Suppressor macrophage treated with lipopolysaccharide for 4 hours (primary cell): ENCODE results near the gene B4GALNT4.
A peak's percentile ranks its signal among the peaks of the same experiment; 100 is the strongest.
"Not testable (repeated sequence)": the region's sequence is repeated elsewhere in the genome, so short reads cannot be mapped to it uniquely, and the experiment has no call there.

Source experiments
- DNase-seq: peaks from one replicate; pipeline ENCODE4 v3.0.0-alpha.2; 2020

The B4GALNT4 gene

DNA sequence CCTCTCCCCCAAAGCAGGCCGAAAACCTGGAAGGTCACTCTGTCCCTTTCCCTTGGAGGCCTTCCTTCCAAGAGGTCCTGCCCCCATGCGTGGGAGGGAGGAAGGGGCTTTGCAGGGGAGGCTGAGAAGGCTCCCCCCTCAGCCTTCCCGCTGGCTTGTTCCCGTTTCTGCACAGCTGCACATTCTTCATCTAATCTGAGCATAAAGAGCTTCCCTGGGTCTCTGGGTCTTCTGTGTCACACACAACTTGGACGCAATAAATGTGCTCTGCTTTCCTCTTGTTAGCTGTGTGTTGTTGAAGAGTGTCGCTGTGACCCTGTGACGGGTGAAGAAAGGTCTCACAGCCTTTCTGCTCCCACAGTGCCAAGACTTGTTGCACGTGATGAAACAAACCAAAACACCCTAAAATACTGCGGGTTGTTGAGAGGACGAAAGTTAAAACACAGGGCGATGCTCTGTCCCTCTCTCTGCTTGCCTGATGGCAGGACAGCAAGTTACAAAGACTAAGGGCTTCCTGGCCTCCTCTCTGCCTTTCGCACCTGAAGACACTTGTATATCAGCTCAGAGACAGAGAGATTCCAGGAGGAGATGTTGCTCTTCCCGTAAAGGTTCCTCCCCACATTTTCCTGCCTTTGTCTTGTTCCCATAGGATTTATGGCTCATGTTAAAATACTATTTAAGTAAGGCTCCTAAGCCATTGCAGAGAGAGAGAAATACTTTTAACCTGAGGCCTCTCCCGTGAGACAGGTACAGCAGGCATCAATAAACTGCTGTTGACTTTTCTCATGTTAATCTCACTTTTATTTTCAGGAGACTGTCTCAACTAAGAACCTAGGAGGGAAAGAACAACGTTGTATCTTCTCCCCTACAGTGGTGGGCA, 33.3 kb upstream of the B4GALNT4 start:
- DNase-seq = peak; percentile 54

DNA sequence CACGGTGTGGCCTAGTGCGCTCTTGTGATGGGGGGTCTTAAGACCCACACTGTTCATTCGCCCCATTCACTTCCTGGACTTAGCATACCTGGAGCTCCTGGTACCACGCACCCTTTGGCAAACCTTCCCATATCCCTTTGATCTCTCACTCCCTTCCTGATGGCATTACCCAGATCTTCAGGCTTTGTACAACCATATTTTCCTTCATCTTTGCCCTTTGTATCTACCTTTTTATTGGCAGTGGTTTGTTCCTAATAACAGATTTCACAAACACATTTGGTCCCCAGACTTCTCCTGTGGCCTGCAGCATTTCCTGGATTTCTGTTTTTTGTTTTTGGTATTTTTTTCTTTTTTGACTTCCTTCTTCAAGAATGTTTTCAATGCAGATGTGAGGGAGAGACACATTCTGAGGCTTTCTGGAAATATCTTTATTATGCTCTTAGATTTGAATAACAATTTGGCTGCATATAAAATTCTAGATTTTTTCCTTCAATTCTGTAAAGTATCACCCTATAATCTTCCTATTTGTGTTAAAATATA, 32.6 kb upstream of the B4GALNT4 start:
- no peak for DNase-seq

DNA sequence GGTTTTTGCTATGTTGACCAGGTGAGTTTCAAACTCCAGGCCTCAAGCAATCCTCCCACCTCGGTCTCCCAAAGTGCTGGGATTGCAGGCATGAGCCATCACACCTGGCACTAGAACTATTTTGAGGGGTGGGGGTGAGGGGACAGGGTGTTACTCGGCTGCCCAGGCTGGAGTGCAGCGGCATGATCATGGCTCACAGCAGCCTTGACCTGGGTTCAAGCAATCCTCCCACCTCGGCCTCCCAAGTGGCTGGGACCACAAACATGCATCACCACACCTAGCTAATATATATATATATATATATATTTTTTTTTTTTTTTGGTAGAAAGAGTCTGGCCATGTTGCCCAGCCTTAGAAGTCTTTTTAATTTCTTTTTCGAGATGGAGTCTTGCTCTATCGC, 31.6 kb upstream of the B4GALNT4 start:
- no peak for DNase-seq

DNA sequence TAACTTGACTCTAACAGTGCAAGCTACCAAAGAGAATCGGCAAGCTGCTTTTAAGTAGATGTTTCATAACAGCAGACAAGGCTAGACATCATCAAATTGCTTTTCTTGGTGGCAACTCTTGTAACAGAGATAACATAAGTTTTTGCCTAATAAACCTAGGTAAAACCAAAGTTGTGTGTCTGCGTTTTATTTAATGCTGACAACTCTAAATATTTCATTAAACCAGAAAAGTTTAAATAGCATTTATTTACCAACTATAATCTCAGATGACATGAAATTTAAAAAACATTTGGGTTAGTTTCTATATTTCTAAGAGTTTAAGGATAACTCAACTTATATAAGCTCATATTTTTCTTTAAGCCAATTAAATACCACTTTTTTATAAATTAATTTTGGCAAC, 29.3 kb upstream of the B4GALNT4 start:
- no peak for DNase-seq

DNA sequence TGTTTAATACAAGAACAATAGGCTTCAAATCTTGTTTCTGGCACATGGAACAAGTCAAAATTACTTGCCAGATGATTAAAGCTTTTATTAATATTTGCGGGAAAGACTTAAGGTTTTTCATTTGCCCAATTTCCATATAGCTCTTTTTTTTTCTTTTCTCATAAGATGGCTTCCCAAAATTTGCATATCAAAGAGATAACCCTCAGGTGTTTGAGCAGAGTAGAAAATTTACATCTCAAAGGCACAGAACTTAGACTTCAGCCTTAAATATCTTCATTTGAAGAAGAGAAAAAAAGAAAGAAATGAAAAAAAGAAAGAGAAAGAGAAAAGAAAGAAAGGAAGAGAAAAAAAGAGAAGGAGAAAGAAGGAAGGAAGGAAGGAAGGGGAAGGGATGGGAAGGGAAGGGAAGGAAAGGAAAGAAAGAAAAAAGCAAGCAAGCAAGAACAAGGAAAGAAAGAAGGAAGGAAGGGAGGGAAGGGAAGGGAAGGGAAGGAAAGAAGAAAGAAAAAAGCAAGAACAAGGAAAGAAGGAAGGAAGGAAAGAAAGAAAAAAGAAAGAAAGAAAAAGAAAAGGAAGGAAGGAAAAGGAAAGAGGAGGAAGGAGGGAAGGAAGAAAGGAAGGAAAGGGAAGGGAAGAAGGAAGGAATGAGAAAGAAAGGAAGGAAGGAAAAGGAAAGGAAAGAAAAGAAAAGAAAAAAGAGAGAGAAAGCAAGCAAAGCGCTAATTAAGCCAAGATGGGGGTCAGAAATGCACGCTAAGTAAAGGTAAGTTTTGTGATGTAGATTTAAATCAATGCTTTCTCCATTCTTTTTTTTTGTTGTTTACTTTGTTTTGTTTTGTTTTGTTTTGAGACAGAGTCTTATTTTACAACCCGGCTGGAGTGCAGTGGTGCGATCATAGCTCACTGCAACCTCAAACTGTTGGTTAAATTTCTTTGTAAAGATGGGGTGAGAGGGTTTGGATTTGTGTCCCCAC, 28.5 kb upstream of the B4GALNT4 start:
- DNase-seq = no peak

DNA sequence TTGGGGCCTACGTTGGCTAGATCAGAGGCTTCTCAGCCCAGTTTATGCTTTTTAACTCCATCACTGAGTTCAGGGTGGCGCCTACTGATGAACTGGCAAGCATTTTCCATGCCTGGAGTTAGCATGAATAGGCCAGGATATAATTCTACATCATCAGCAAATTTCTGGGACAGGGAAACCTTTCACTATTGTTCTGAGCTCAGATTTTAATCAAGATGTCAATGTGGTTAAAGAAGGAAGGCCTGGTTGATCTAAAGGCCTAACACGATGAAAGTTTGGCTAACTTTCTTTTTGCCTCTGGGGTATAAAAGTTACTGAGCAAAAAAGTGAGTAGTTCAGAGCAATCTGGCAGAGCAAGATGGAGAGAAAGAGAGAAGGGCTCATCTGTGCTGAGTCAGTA, 27.0 kb upstream of the B4GALNT4 start:
- DNase-seq = no peak

DNA sequence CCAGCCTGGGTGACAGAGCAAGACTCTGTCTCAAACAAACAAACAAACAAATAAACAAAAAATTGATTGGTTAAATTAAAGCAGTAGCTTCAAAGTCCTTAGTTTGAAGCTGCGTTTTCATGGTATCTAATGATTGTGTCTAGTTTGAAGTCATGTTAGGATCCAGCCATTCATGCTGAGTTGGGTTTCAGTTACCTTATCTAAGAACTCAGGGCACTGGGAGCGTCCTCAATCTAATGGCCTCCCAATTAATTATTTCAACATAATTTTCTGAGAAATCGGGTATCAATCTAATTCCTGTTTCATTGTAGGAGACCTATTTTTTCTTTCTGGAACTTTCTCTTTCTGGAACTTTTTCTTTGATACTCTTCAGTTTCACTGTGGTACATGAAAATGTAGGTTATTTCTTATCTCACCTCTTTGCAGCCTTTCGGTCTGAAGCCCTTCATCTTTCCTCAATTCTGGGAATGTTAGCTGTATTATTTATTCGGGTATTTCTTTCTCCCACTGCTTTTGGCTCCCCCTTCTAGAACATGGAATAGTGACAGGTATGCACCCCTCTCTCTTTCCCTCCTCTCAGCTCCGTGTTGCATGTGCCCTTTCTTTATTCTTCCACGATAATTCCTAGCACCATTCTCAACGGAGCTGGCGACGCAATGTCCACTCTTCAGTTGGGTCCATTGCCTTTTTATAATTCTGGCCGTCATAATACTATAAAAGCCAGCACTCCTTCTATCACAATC, 24.3 kb upstream of the B4GALNT4 start:
- no peak for DNase-seq

DNA sequence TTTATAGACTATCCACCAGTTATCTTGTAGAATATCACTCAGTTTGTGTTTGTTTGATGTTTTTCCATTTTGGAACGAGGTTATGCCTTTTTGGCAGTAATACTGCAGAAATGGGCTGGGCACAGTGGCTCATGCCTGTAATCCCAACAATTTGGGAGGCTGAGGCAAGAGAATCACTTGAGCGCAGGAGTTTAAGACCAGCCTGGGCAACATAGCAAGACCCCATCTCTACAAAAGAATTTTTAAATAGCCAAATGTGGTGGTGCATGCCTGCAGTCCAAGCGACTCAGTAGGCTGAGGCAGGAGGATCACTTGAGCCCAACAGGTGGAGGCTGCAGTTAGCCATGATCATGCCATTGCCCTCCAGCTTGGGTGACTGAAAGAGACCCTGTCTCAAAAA, 22.8 kb upstream of the B4GALNT4 start:
- DNase-seq = no peak

DNA sequence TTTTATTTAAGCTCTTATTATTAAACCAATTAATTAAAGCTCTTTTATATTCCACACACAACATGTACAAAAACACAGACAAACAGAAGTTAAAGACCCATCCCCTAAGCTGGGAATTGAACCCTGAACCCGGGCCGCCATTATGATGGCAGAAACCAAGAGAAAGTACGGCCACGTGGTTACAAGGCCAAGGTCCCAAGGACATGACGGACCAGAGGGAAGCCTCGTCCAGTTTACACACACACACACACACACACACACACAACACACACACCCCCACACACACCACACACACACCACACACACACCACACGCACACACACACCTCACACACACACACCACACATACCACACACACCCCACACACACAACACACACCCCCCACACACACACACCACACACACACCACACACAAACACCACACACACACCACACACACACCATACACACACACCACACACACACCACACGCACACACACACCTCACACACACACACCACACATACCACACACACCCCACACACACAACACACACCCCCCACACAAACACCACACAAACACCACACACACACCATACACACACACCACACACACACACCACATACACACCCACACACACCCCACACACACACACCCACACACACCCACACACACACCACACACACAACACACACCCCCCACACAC, 19.9 kb upstream of the B4GALNT4 start:
- not testable (repeated sequence) for DNase-seq

DNA sequence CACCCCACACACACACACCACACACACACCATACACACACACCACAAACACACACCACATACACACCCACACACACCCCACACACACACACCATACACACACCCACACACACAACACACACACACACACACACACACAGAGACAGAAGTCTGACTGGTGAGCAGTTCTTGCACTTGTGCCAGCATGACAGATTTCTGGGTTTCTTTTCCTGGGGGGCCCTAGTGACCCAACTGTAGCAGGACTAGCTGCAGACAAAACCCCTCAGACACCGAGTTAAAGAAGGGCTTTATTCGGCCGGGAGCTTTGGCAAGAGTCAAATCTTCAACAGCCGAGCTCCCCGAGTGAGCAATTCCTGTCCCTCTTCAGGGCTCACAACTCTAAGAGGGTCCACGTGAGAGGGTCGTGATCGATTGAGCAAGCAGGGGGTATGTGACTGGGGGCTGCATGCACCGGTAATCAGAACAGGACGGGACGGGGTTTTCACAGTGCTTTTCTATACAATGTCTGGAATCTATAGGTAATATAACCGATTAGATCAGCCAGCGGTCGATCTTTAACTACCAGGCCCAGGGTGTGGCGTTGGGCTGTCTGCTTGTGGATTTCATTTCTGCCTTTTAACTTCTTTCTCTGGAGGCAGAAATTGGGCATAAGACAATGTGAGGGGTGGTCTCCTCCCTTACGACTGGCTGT, 19.1 kb upstream of the B4GALNT4 start:
- DNase-seq = not testable (repeated sequence)

DNA sequence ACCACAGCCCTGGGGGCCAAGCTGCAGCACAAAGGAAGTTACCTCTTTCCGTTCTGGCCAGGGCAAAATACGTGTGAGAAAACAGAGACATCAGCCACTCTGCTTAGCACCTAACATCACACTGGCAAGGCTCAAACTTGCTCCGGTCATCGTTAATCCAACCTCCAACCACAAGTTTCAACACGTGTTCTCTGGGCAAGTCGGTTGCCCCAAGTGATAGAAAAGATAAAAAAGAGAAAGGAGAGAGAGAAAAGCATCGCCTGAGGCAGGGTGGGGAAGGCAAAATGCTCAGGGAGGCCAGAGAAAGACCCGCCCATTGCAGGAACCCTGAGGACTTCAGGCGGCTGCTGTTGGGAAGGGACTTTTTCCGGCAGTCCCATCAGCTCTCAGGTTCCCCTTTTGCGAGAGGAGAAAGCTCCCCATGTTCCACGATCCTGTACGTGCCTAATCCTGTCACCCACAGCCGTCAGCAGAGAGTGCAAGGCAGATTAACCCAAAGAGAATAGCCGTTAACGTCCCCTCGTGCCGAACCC, 18.5 kb upstream of the B4GALNT4 start:
- DNase-seq = peak; percentile 82

DNA sequence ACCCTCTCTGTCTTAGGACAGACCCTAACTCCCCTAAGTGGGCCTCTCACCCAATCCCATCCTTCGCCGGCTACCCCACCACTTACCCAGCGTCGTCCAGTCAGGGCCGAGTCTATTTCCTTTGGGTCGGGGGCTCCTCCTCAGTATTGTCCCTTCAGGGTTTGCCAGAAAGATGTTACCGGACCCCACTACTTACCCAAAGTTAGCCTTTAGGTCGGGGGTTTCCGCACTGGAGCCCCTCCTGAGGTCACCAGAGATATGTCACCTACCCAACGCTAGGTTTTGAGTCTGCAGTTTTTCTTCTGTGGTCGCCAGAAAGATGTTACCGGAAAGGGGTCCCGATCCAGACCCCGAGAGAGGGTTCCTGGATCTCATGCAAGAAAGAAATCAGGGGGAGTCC, 17.9 kb upstream of the B4GALNT4 start:
- DNase-seq = no peak

DNA sequence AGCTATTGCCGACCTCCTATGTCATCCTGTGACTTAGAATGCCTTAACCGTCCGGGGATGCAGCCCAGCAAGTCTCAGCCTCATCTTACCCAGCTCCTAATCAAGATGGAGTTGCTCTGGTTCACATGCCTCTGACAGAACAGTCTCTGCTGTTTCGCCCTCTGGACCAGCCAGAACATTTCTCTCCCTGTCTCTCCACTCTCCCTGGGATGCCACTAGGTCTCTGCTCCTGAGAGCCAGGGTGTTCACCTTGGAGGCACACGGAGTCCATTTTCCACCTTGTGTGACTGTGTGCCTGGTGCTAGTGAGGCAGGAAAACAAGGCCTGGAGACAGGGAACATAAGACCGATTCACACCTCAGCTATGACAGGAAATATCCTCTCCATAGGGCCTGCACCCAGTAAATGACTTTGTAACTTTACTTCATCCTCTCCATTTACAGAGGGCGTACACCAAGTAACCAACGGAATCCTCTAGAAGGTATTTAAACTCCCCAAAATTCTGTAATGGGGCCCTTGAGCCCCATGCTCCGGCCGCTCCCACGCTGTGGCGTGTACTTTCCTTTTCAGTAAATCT, 16.8 kb upstream of the B4GALNT4 start:
- no peak for DNase-seq

DNA sequence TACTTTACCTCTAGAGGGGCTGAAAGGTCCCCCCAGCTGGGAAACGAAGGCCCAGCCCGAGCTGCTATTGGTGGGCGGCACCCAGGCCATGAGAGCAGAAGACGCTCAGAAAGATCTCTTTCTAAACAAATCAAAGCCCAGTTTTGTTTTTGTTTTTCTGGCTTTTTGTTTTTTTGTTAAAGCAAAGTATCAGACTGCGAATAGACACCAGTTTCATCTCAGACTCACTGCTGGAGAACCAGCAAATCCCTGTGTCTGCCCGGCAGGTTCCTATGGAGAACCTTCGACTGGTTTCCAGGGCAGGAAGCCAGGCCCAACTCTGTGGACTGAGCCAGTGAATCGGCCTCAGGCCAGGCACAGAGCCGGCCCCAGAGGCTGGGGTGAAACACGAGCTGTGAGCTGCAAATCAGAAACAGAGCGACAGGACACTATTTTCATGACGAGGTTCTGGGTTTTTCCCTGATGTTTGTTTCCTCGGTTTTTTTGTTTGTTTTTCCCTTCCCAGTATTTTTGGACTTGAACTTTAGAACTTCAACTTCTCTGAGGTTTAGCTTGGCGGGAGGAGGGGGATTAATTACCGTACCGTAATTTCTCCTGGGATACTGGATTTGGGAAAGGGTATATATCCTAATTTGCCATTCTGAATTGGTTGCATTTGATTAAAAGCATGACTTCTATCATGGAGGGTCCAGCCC, 16.0 kb upstream of the B4GALNT4 start:
- DNase-seq = no peak

DNA sequence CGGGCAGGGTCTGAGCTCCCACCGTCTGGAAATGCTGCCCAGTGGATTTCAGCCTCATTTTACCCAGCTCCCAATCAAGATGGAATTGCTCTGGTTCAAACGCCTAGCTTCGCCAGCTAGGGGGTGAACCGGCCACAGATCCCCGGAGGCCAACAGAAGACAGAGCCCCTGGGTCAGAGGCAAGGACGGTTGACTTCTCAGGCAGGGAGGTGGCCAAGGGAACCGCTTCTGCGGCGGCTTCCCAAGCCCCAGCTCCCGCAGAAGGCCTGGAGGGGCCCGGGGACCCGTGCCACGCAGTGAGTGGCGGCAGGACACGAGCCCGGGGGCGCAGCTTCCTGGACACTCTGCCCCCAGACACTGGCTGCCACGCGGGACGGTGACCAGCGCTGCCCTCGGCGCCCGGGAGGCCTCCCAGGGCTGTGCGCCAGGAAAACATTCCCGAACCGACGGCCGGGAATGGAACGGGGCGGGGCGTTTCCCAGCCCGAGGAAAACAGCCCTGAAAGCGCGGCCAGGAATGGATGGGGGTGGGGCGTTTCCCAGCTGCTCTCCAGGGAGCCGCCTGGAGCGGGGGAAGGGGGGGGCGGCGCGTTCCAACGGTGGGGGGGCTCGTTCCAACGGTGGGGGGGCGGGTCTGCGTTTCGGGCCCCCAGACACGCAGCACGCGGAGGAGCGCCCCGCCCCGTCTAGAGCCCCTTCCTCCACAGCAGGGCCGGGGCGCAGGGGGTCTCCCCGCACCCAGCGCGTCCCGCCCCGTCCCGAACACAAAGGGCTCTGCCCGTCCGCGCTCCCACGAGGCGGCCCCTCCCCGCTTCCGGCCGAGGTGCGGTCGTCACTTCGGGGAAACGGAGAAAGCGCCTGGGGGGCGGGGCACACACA, 13.5 kb upstream of the B4GALNT4 start:
- peak; percentile 93 for DNase-seq

DNA sequence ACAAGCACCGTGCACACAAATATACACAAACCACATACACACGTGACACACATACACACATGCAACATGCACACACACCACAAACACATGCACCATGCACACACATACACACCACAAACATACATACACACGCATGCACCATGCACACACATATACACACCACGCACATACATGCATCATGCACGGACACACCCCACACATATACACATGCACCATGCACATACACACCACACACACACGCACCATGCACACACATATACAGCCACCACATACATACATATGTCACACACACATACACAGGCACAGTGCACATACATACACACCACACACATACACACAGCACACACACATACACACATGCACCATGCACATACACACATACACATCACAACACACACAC, 12.7 kb upstream of the B4GALNT4 start:
- no peak for DNase-seq

DNA sequence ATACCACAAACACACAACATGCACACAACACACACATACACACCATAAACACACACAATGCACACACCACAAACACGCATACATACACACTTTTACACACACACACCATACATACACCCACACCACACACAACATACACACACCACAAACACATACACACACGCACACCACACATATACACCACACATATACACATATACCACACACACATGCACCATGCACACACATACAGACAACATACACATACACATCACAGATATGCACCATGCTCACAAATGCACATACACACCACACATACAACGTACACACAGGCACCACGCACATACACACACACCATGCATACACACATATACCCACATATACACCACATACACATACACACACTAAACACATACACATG, 11.7 kb upstream of the B4GALNT4 start:
- no peak for DNase-seq

DNA sequence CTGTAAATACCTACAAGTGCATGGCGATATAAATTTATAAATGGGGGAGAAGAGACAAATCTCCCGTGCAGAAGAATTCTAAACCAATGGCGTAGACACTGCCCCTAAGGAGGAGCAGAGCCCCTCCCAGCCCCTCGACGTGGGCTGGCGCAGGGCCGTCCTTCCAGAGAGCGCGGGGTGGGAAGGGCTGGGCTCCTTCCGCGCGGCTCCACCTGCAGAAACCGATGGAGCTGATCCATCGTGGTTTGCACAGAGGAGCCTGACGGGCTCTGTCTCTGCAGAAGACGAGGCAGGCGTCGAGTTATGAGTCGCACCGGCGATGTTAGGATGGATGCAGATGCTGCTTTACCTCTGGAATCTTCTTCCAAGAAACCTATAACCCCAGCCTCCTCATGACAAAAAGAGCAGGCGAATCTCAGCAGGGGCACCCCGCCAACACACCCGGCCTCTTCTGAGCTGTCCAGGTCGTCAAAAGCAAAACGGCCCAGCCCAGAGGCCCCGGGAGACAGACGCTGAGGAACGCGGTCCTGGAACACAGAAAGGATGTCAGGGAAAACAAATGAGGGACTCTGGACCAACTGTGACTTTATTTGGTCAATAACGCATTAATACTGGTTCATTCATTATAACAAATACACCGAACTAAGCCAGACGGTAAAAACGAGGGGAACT, 11.0 kb upstream of the B4GALNT4 start:
- DNase-seq = no peak
